K562 (cell line): Measurements from ENCODE around the gene ARF5. TPM values are rescaled to one million over a fixed set of nuclear protein-coding genes. Genes with fewer than 3 reads are reported as not detected.

ENCODE experiments used
- AFF1 ChIP-seq, 2 experiments: fragments of 450-650 bp; IDR thresholded peaks; 2 replicates each; pipeline ENCODE4 v1.6.1; 2018; ENCODE audit warnings: mild to moderate bottlenecking in 2 of 2, low read depth in 1 of 2; ENCODE audit not compliant: partially characterized antibody in 2 of 2
- ATF1 ChIP-seq, 2 experiments: fragments of 450-650 bp in 1 of 2; IDR thresholded peaks; 2 replicates each; pipeline ENCODE4 v1.6.1; 2016; ENCODE audit warnings: missing compliant biosample characterization in 1 of 2, missing genetic modification characterization in 1 of 2
- DLX4 ChIP-seq: fragments of 250-450 bp; sonication (Bioruptor Pico); IDR thresholded peaks from 2 replicates; pipeline ENCODE4 v1.6.1; 2021; ENCODE audit warnings: mild to moderate bottlenecking
- HDAC1 ChIP-seq, 2 experiments: fragments of 450-650 bp; IDR thresholded peaks; 2 replicates each; pipeline ENCODE4 v1.6.1; 2016 to 2017; ENCODE audit warnings: inconsistent platforms in 1 of 2, mild to moderate bottlenecking in 1 of 2, moderate library complexity in 1 of 2
- MAFK ChIP-seq: IDR thresholded peaks from 2 replicates; pipeline ENCODE4 v1.6.1; 2011; ENCODE audit warnings: low read length, improper control_type of control experiment
- PML ChIP-seq: IDR thresholded peaks from 2 replicates; pipeline ENCODE4 v1.6.1; 2012; ENCODE audit warnings: low read length, inconsistent platforms
- PTTG1 ChIP-seq: fragments of 450-650 bp; IDR thresholded peaks from 2 replicates; pipeline ENCODE4 v1.6.1; 2016; ENCODE audit warnings: low read depth, mild to moderate bottlenecking, missing genetic modification characterization, missing compliant biosample characterization
- SPI1 ChIP-seq: IDR thresholded peaks from 2 replicates; pipeline ENCODE4 v1.6.1; 2011; ENCODE audit warnings: low read depth, low read length, control low read depth, borderline replicate concordance
- SRSF3 ChIP-seq: fragments of 200-400 bp; formaldehyde crosslinking; IDR thresholded peaks from 2 replicates; pipeline ENCODE4 v1.6.1; 2016; ENCODE audit warnings: mild to moderate bottlenecking, low read length, moderate library complexity; ENCODE audit not compliant: insufficient read depth
- TAF15 ChIP-seq: fragments of 200-400 bp; formaldehyde crosslinking; IDR thresholded peaks from 2 replicates; pipeline ENCODE4 v1.6.1; 2017; ENCODE audit warnings: mild to moderate bottlenecking, low read depth, low read length, moderate library complexity
- TAF9B ChIP-seq: fragments of 450-650 bp; IDR thresholded peaks from 2 replicates; pipeline ENCODE4 v1.6.1; 2018; ENCODE audit warnings: mild to moderate bottlenecking; ENCODE audit not compliant: partially characterized antibody
- TFAM ChIP-seq: fragments of 250-450 bp; sonication (Bioruptor Pico); conservative IDR thresholded peaks from 2 replicates; pipeline ENCODE4 v1.5.0; 2021; ENCODE audit warnings: mild to moderate bottlenecking, moderate library complexity
- TSHZ1 ChIP-seq: fragments of 250-450 bp; sonication (Bioruptor Pico); IDR thresholded peaks from 2 replicates; pipeline ENCODE4 v1.4.0; 2020; ENCODE audit warnings: mild to moderate bottlenecking, moderate library complexity
- ZFP91 ChIP-seq: sonication (generic); formaldehyde crosslinking; IDR thresholded peaks from 2 replicates; pipeline ENCODE4 v1.8.0; 2022; ENCODE audit warnings: mild to moderate bottlenecking, missing genetic modification reagents
- ZNF512 ChIP-seq: IDR thresholded peaks from 2 replicates; pipeline ENCODE4 v1.6.1; 2016; ENCODE audit warnings: missing genetic modification characterization, missing compliant biosample characterization
- ZNF778 ChIP-seq: fragments of 450-650 bp; formaldehyde crosslinking; IDR thresholded peaks from 2 replicates; pipeline ENCODE4 v1.4.0; 2020; ENCODE audit warnings: mild to moderate bottlenecking, moderate library complexity
- polyA plus RNA-seq, 8 experiments: library from polyadenylated mRNA; depleted of rRNA in 4 of 8; stranded (reverse) in 5 of 8; unstranded in 3 of 8; fragments of >200 nt; fragmentation: Nextera tagmentation in 2 of 8; fragmentation: Illumina TruSeq in 1 of 8; extraction: Ambion mirVana in 2 of 8; extraction: Trizol in 1 of 8; gene quantifications; 2 replicates each; pipeline versions ENCODE4 v1.2.1 to v1.2.3, GENCODE V29; 2011 to 2014; ENCODE audit warnings: inconsistent platforms in 1 of 8, missing spikeins in 1 of 8
- total RNA-seq, 7 experiments: library from RNA; depleted of rRNA in 6 of 7; stranded (reverse); fragments of >200 nt in 6 of 7; fragmentation: Illumina TruSeq in 2 of 7; extraction: Trizol in 2 of 7; gene quantifications; 2 replicates each; pipeline versions ENCODE4 v1.2.1 to v1.2.3, GENCODE V29; 2011 to 2021; ENCODE audit warnings: low replicate concordance in 1 of 7

The ARF5 gene
- total and polyA plus RNA-seq, 9 of the 15 experiments (the other 6 are each of a cell fraction or from before 2014, with no cell fraction given), result 8.1 to 290 (median 125) TPM

GRCh38 chr7:127588019-127588696 lies at the start of gene ARF5 (continued):
- no peak for TF ChIP-seq TSHZ1
- TF ChIP-seq ZNF778 (CRISPR knock-in tag), result no peak
- no peak for TF ChIP-seq TAF9B
- TF ChIP-seq DLX4 (CRISPR knock-in tag), result no peak
- TF ChIP-seq ATF1 (CRISPR knock-in tag; IDR thresholded peaks at IDR 0.05), result peak; percentile 37
- peak; percentile 87 for TF ChIP-seq ATF1 (tag; IDR thresholded peaks at IDR 0.05)
- no peak for TF ChIP-seq PTTG1 (tag)
- TF ChIP-seq PML, result 0 out of 2 replicates have a peak, but pooled peaks have one; percentile 31
- no peak for TF ChIP-seq SPI1
- no peak for TF ChIP-seq ZFP91 (CRISPR knock-in tag)
- 0 out of 2 replicates have a peak, but pooled peaks have one; percentile 14 for TF ChIP-seq SRSF3
- no peak for TF ChIP-seq HDAC1 (IDR thresholded peaks at IDR 0.05)
- TF ChIP-seq ZNF512 (tag), result no peak
- TF ChIP-seq MAFK, result no peak
- no peak for TF ChIP-seq TAF15
- TF ChIP-seq TFAM, result no peak
- no peak for TF ChIP-seq AFF1 (IDR thresholded peaks at IDR 0.05; ENCODE audit: low read depth in 1 of 2, partially characterized antibody in 2 of 2)
